ENCODE measurements around the gene SNHG17. TPM values are rescaled to one million over a fixed set of nuclear protein-coding genes. Genes with fewer than 3 reads are reported as not detected.

SNHG17 gene
- total RNA-seq (2014; rRNA removed; shearing (Covaris generic); ENCODE audit: low replicate concordance), result 27.3 and 36.4 TPM in 2 replicates

DNA sequence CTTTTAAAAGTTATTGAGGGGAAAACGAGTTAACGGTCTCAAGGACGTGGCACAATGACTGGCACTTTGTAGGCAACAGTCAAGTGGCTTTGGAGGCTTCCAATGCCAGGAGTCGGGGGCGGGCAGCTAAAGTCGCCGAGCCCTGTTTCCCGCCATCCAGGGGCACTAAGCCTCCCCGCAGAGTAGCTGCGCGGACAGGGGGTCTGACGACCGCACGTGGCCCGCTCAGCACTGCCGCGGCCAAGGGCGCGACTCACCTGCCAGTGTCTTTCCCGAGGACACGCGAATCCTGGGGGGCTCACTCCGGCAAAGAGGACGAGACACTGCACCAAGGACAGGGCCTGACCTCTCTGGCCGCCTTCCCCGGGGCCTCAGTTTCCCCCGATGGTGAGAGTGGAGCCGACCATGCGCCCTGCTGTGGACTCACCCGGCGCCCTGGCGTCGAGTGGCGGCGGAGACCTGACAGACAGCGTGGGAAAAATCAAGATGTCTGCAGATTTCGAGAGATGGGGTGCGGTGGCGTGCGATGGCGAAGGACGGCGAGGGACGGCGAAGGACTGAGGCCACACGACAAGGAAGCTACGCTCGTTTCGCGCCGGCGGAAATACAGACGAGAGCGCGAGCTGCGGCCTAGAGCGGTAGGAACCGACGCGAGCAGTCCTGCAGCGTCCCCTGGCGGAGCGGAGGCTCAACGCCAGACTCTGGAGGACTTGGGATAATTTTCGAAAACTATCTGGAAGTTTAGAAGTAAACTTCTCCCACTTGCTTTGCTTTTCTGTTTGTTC, at the start of gene SNHG17:
Gene SNHG17 (minus strand): TSS at position 559 of the 785 bp plus-strand sequence.
- H3K9ac ChIP-seq (ENCODE audit: low read length), result peak within 1 kb of the TSS; percentile 89
- H2AFZ ChIP-seq (ENCODE audit: low read length), result peak within 1 kb of the TSS; percentile 89
- no peaks in the 10 kb centered on the region for H3K27me3 ChIP-seq (ENCODE audit: low read length)
- H4K20me1 ChIP-seq (ENCODE audit: insufficient read depth, low read depth, low read length), result peaks cover 42% of the 10 kb centered on the region
- peaks cover 37% of the 10 kb centered on the region for H3K4me1 ChIP-seq (ENCODE audit: low read length)
- H3K27ac ChIP-seq (ENCODE audit: low read length), result peak within 1 kb of the TSS; percentile 87
- no peaks in the 10 kb centered on the region for H3K9me3 ChIP-seq (ENCODE audit: low read length)
- H3K79me2 ChIP-seq (ENCODE audit: low read length), result peaks cover 47% of the 10 kb centered on the region
- H3K4me2 ChIP-seq (ENCODE audit: low read depth, low read length, poor library complexity, severe bottlenecking), result peak within 1 kb of the TSS; percentile 92
- H3K9me2 ChIP-seq (replicated peaks; ENCODE audit: insufficient read depth, low read length), result no peaks in the 10 kb centered on the region
- peaks cover 43% of the 10 kb centered on the region for H3K36me3 ChIP-seq (ENCODE audit: insufficient read depth, low read length)
- peak within 1 kb of the TSS; percentile 97 for H3K4me3 ChIP-seq (ENCODE audit: low read length)
- DNase-seq, result peak; percentile 98

DNA sequence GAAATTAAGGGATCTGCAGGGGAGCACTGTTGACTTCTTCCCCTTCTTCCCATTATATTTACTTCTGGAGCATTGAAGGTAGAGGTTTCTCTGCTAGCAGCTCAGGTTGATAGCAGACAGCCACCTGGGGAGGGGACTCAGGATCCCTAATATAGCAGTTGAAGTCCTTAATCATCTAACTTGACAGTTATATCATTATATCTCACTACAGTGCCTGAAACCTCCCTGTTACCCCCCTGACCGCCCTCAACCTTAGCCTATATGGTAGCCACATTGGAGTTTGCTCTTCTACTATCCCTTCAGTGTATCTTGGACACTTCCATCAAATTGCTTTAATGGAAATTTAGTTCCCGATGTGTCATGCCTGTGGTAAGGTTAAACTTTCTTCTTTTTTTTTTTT, 44.5 kb upstream of the SNHG17 start:
- Histone ChIP-seq H3K4me3 (ENCODE audit: low read length) (no peak overlapping the region), H3K27ac (ENCODE audit: low read length) (no peak overlapping the region), H3K36me3 (ENCODE audit: insufficient read depth, low read length) (peaks cover 15% of the 10 kb centered on the region), H3K9ac (ENCODE audit: low read length) (no peak overlapping the region), H3K4me2 (ENCODE audit: low read depth, low read length, poor library complexity, severe bottlenecking) (no peak overlapping the region), H3K4me1 (ENCODE audit: low read length) (peaks cover 14% of the 10 kb centered on the region), H3K9me2 (replicated peaks; ENCODE audit: insufficient read depth, low read length) (no peaks in the 10 kb centered on the region), H2AFZ (ENCODE audit: low read length) (no peak overlapping the region), H3K27me3 (ENCODE audit: low read length) (no peaks in the 10 kb centered on the region), H4K20me1 (ENCODE audit: insufficient read depth, low read depth, low read length) (peaks cover 15% of the 10 kb centered on the region; the same call in 1 of the 2 replicates), H3K9me3 (ENCODE audit: low read length) (no peaks in the 10 kb centered on the region), H3K79me2 (ENCODE audit: low read length) (peaks cover 94% of the 10 kb centered on the region)
- no peak for DNase-seq

DNA sequence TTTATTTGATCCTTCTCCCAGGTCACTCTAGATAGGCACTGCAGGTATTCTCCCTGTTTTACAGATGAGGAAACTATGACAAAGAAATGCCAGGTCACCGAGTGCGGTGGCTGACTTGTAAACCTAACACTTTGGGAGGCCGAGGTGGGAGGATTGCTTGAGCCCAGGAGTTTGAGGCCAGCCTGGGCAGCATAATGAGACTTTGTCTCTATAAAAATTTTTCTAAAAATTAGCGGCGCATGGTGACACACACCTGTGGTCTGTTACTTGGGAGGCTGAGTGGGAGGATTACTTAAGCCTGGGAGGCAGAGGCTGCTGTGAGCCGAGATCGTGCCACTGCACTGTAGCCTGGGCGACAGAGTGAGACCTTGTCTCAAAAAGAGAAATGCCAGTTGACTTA, 42.6 kb upstream of the SNHG17 start:
- no peaks in the 10 kb centered on the region for H3K9me2 ChIP-seq (replicated peaks; ENCODE audit: insufficient read depth, low read length)

DNA sequence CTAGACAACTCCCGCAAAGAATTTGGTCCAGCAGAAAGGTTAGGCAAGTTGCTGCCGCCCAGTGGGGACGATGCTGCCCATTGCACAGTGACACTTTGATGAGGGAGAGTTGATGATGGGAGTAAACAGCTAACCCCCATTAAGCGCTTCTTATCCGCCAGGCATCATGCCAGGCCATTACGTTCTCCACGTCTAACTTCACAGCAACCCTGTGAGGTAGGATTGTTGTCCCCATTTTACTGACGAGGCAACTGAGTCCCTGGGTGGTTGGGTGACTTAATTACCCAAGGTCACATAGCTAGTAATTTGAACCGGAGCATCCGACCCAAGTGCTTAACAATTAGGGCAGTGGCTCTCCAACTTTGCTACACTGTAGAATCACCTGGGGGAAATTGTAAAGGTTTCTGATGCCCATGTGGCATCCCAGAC, 38.3 kb upstream of the SNHG17 start:
- peaks cover 19% of the 10 kb centered on the region; the same call in 1 of the 2 replicates for H4K20me1 ChIP-seq (ENCODE audit: insufficient read depth, low read depth, low read length)
- H3K4me1 ChIP-seq (ENCODE audit: low read length), result peaks cover 36% of the 10 kb centered on the region
- H3K4me2 ChIP-seq (ENCODE audit: low read depth, low read length, poor library complexity, severe bottlenecking), result peak overlapping the region; percentile 92
- peaks cover 55% of the 10 kb centered on the region for H3K79me2 ChIP-seq (ENCODE audit: low read length)
- no peak overlapping the region for H2AFZ ChIP-seq (ENCODE audit: low read length)
- H3K27ac ChIP-seq (ENCODE audit: low read length), result peak overlapping the region; percentile 46; the same call in 1 of the 2 replicates
- peak overlapping the region; percentile 95 for H3K9ac ChIP-seq (ENCODE audit: low read length)
- H3K27me3 ChIP-seq (ENCODE audit: low read length), result no peaks in the 10 kb centered on the region
- H3K4me3 ChIP-seq (ENCODE audit: low read length), result peak overlapping the region; percentile 96
- H3K36me3 ChIP-seq (ENCODE audit: insufficient read depth, low read length), result peaks cover 12% of the 10 kb centered on the region; the same call in 1 of the 2 replicates
- no peaks in the 10 kb centered on the region for H3K9me3 ChIP-seq (ENCODE audit: low read length)
- no peaks in the 10 kb centered on the region for H3K9me2 ChIP-seq (replicated peaks; ENCODE audit: insufficient read depth, low read length)
- DNase-seq, result peak; percentile 55

More for the DNA sequence above, 42.6 kb upstream of the SNHG17 start:
- no peak for DNase-seq
- Histone ChIP-seq H3K27me3 (ENCODE audit: low read length) (no peaks in the 10 kb centered on the region), H3K4me1 (ENCODE audit: low read length) (peaks cover 23% of the 10 kb centered on the region), H3K36me3 (ENCODE audit: insufficient read depth, low read length) (peaks cover 18% of the 10 kb centered on the region), H3K4me3 (ENCODE audit: low read length) (no peak overlapping the region), H3K9me3 (ENCODE audit: low read length) (no peaks in the 10 kb centered on the region), H3K79me2 (ENCODE audit: low read length) (peaks cover 93% of the 10 kb centered on the region), H3K9ac (ENCODE audit: low read length) (no peak overlapping the region), H2AFZ (ENCODE audit: low read length) (no peak overlapping the region), H4K20me1 (ENCODE audit: insufficient read depth, low read depth, low read length) (peaks cover 23% of the 10 kb centered on the region; the same call in 1 of the 2 replicates), H3K4me2 (ENCODE audit: low read depth, low read length, poor library complexity, severe bottlenecking) (no peak overlapping the region), H3K27ac (ENCODE audit: low read length) (no peak overlapping the region)

DNA sequence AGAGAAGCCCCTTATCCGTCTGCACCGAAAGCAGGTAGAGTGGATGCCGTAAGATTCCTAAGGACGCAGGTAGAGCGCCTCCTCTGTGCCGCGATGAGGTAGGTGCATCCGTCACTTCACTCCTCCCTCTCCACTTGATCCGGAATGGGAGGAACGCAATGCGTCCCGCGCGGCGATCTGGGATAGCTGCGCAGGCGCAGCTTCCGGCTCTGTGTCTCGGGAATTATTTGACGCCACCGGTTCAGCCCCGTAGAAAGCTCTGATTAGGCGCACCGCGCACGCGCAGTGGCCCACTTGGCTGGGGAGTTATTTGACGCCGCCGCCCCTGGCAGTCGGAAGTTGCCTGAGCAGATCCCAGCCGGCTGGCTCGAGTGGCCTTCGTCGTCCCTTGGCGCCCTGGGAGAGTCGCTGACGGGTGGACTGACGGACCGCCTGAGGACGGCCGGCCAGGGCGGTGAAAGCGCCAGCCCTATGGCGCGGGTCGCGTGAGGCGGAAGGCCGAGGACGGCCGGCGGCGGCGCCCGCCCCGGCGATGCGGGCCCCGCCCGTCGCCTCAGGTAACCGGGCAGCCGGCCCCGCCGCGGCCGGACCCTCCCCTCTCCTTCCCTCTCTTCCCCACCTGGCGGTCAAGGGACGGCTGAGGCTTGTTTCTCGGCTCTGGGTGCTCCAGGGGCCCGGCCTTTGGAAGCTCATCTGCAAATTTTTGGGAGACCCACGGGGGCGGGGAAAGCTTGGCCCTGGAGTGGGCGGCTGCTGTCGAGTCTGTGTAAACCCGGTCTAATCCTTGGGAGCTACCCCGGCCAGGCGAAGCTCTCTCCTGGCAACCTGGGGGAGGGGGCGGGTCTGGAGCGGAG, 37.6 kb upstream of the SNHG17 start, which contains the start of gene RALGAPB:
Gene RALGAPB (plus strand): TSS at position 331 of the 854 bp plus-strand sequence. CDS start 15,590 bp downstream, outside the sequence.
- DNase-seq, result peak; percentile 99
- peak within 1 kb of the TSS; percentile 95 for H3K9ac ChIP-seq (ENCODE audit: low read length)
- H3K4me2 ChIP-seq (ENCODE audit: low read depth, low read length, poor library complexity, severe bottlenecking), result peak within 1 kb of the TSS; percentile 92
- peaks cover 14% of the 10 kb centered on the region; the same call in 1 of the 2 replicates for H4K20me1 ChIP-seq (ENCODE audit: insufficient read depth, low read depth, low read length)
- H3K79me2 ChIP-seq (ENCODE audit: low read length), result peaks cover 49% of the 10 kb centered on the region
- peak within 1 kb of the TSS; percentile 96 for H3K4me3 ChIP-seq (ENCODE audit: low read length)
- peak within 1 kb of the TSS; percentile 47; the same call in 1 of the 2 replicates for H2AFZ ChIP-seq (ENCODE audit: low read length)
- peaks cover 36% of the 10 kb centered on the region for H3K4me1 ChIP-seq (ENCODE audit: low read length)
- no peaks in the 10 kb centered on the region for H3K27me3 ChIP-seq (ENCODE audit: low read length)
- peak within 1 kb of the TSS; percentile 50 for H3K27ac ChIP-seq (ENCODE audit: low read length)
- no peaks in the 10 kb centered on the region for H3K9me3 ChIP-seq (ENCODE audit: low read length)
- no peaks in the 10 kb centered on the region for H3K9me2 ChIP-seq (replicated peaks; ENCODE audit: insufficient read depth, low read length)
- H3K36me3 ChIP-seq (ENCODE audit: insufficient read depth, low read length), result peaks cover 12% of the 10 kb centered on the region; the same call in 1 of the 2 replicates

DNA sequence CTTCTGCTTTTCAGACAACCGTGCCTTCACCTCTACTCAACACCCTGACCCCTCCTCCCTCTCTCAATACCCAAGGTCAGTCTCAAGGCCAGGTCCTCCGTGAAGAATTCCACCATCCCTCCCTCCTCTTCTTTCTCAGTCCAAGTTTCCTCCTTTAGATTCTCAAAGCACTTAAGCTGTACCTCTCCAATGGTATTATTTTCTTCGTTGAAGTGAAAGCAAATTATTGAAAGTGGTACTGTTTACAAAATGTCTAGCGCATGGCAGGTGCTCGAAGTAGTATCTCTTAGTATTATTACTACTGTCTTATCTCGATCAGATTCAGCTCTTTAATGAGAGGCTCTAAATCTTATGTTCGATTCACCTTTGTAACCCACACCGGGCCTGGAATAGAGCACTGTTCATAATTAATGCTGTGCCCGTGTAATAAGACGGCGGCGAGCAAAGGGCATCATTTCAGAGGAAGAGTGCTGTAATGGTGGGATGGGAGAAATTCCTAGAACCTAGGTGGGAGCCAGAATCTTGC, 36.9 kb upstream of the SNHG17 start:
- peak overlapping the region; percentile 50 for H3K27ac ChIP-seq (ENCODE audit: low read length)
- no peak for DNase-seq
- H3K9me2 ChIP-seq (replicated peaks; ENCODE audit: insufficient read depth, low read length), result no peaks in the 10 kb centered on the region
- peaks cover 12% of the 10 kb centered on the region; the same call in 1 of the 2 replicates for H3K36me3 ChIP-seq (ENCODE audit: insufficient read depth, low read length)
- H3K27me3 ChIP-seq (ENCODE audit: low read length), result no peaks in the 10 kb centered on the region
- H3K79me2 ChIP-seq (ENCODE audit: low read length), result peaks cover 42% of the 10 kb centered on the region
- peak overlapping the region; percentile 96 for H3K4me3 ChIP-seq (ENCODE audit: low read length)
- no peaks in the 10 kb centered on the region for H3K9me3 ChIP-seq (ENCODE audit: low read length)
- peaks cover 36% of the 10 kb centered on the region for H3K4me1 ChIP-seq (ENCODE audit: low read length)
- peak overlapping the region; percentile 89 for H3K4me2 ChIP-seq (ENCODE audit: low read depth, low read length, poor library complexity, severe bottlenecking)
- peak overlapping the region; percentile 74 for H3K9ac ChIP-seq (ENCODE audit: low read length)
- peaks cover 14% of the 10 kb centered on the region; the same call in 1 of the 2 replicates for H4K20me1 ChIP-seq (ENCODE audit: insufficient read depth, low read depth, low read length)
- H2AFZ ChIP-seq (ENCODE audit: low read length), result peak overlapping the region; percentile 47; the same call in 1 of the 2 replicates

DNA sequence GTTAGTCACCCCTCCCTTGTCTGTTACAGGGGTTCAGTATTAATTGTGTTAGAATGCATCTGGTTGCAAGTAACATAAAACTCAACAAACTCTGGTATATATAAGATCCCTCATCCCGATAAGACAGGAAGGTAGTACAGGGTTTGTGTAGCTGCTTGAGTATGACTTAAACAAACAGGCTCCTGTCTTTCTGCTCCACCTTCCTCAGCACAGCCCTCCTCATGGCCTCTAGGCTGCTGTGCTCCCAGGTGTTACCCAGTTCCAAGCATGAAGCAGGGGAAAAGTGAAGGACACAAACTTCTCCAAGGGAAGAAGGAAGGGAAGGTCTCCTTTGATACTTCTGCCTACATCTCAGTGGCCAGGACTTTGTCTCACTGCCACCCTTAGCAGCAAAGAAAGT, 36.1 kb upstream of the SNHG17 start:
- no peak overlapping the region for H3K4me2 ChIP-seq (ENCODE audit: low read depth, low read length, poor library complexity, severe bottlenecking)
- H4K20me1 ChIP-seq (ENCODE audit: insufficient read depth, low read depth, low read length), result peaks cover 14% of the 10 kb centered on the region; the same call in 1 of the 2 replicates
- peaks cover 12% of the 10 kb centered on the region; the same call in 1 of the 2 replicates for H3K36me3 ChIP-seq (ENCODE audit: insufficient read depth, low read length)
- H3K4me3 ChIP-seq (ENCODE audit: low read length), result no peak overlapping the region
- H3K9ac ChIP-seq (ENCODE audit: low read length), result no peak overlapping the region
- H3K9me3 ChIP-seq (ENCODE audit: low read length), result no peaks in the 10 kb centered on the region
- DNase-seq, result no peak
- no peak overlapping the region for H3K27ac ChIP-seq (ENCODE audit: low read length)
- peaks cover 34% of the 10 kb centered on the region for H3K79me2 ChIP-seq (ENCODE audit: low read length)
- H2AFZ ChIP-seq (ENCODE audit: low read length), result no peak overlapping the region
- no peaks in the 10 kb centered on the region for H3K27me3 ChIP-seq (ENCODE audit: low read length)
- H3K9me2 ChIP-seq (replicated peaks; ENCODE audit: insufficient read depth, low read length), result no peaks in the 10 kb centered on the region
- peaks cover 36% of the 10 kb centered on the region for H3K4me1 ChIP-seq (ENCODE audit: low read length)

All from Karpas-422 (cell line).